ENCODE data around the gene ARHGAP24. TPM values are rescaled to one million over a fixed set of nuclear protein-coding genes. Genes with fewer than 3 reads are reported as not detected.

The ARHGAP24 gene
- total RNA-seq, 4 donors from 2014 or later = 54.8 to 88.6 (median 62.6) TPM

DNA sequence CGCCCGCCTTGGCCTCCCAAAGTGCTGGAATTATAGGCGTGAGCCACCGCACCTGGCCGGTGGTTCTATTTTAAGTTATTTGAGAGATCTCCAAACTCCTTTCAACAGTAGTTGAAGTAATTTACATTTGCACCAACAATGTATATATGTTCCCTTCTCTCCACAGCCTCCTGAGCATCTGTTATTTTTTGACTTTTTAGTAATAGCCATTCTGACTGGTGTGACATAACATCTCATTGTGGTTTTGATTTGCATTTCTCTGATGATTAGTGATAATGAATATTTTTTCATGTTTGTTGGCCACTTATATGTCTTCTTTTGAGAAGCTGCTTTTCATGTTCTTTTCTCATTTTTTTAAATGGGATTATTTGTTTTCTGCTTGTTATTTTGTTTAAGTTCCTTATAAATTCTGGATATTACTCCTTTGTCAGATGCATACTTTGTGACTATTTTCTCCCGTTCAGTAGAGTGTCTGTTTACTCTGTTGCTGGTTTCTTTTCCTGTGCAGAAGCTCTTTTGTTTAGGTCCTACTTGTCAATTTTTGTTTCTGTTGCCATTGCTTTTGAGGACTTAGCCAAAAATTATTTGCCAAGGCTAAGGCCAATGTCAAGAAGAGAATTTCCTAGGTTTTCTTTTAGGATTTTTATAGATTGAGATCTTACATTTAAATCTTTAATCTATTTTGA is 213.2 kb downstream of the ARHGAP24 start:
- no peak for TF ChIP-seq CTCF (IDR thresholded peaks at IDR 0.05; ENCODE audit: low read depth)

DNA sequence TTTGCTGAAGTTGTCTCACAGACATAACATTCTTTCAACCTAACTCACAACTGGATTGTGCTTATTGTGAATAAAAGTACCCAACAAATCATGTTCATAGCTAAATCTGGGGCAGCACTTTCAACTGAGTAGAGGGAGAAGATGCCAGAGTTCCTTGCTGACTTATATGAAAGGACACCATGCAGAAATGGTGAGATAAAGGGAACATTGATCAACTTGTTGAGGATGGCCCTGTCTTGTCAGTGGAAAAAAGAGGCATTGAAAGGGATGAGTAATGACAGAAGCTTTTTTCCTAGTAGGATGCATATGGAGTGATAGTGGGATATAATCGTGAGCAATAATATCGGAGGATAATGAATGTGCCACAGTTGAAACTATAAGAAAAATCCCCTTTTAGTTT is 221.7 kb downstream of the ARHGAP24 start:
- TF ChIP-seq CTCF (IDR thresholded peaks at IDR 0.05; ENCODE audit: low read depth) = no peak

GRCh38 chr4:85697854-85698253 is 222.9 kb downstream of the ARHGAP24 start:
- no peak for TF ChIP-seq CTCF (IDR thresholded peaks at IDR 0.05; ENCODE audit: low read depth)

DNA sequence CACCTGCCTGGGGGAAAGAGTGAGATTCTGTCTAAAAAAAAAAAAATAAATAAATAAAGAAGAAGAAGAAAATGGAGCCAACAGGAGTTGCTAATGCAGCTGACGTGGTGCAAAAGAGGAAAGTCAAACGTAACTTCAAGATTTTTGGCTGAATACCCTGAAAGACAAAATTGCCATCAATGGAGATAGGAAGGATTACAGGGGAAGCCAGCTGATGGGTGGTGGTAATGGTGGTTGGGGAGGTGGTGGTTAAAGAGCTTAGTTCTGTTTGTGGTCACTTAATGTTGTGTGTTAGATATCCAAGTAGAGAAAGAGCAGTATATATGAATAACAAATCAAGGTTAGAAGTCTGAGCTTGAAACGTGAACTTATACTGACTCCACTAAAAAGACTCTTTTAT is 225.4 kb downstream of the ARHGAP24 start:
- no peak for TF ChIP-seq CTCF (IDR thresholded peaks at IDR 0.05; ENCODE audit: low read depth)

DNA sequence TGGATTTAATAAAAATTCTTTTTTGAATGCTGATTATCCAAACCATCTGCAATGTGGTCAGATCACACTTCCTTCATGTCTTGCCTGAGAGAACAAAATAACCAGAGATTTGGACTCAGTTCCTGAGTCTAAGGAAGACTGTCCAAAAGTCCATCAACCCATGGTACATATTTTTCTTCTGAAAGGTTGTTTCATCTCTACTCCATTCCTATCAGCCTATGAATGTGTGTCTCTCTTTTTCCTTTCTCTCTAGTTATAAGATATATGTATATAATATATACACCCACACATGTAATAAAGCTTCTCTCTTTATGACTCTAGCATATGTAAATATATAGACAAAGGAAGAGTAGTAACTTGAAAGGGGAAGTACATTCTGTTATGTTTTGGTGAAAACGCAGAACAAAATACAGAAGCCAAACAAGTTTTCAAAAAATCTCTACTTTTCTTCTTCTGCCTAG is 226.9 kb downstream of the ARHGAP24 start:
- no peak for TF ChIP-seq CTCF (IDR thresholded peaks at IDR 0.05; ENCODE audit: low read depth)

DNA sequence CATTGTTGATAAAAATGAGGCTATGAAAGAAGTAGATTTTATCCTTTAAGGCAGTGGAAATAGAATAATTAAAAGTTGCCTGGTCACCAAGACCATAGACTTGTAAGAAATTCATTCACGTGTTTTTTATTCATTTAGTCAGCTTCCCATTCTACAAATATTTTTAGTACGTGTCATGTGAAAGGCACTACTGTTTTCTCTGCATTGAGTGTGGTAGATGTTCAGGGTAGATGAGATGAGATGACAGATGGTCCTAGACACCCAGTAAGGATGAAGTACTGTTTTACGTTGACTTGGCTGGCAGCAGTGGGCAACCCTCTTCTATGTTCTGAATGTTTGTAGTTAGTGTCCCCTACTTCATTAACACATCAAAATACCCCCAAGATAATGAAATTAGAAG is 228.1 kb downstream of the ARHGAP24 start:
- TF ChIP-seq CTCF (IDR thresholded peaks at IDR 0.05; ENCODE audit: low read depth) = no peak

GRCh38 chr4:85707611-85708010 is 232.7 kb downstream of the ARHGAP24 start:
- TF ChIP-seq CTCF (IDR thresholded peaks at IDR 0.05; ENCODE audit: low read depth) = no peak

Data from subcutaneous adipose tissue (tissue), 4 donors.